NK-92 (cell line): ENCODE results near the gene VAC14.
"Not testable (repeated sequence)": the region's sequence is repeated elsewhere in the genome, so short reads cannot be mapped to it uniquely, and the experiment has no call there.

Source experiments
- DNase-seq: peaks from one replicate; lab custom pipeline; 2025; ENCODE audit not compliant: unreplicated experiment; lab: John Stamatoyannopoulos, UW

VAC14 gene

DNA sequence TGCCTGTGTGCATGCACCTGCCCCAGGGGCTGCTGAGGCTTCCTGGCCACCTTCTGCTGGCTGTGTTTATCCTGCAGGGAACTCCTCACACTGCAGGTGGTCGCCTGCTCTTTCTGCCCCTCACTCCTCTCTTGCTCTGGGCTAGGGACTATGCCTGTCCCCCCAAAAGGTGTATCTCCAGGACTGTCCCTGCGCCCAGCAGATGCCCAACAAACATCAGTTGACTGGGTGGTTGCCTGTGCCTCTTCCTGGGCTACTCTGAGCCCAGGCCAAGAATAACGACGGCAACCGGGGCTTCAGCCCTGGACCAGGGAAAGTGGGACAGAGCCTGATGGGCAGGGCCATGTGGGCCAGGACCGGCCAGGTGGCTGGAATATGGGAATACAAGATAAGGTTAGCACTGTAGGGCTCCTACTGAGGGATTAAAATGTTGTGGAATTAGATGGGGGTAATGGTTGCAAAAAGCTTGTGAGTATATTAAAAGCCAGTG lies 55.4 kb downstream of the VAC14 start:
- DNase-seq = no peak

DNA sequence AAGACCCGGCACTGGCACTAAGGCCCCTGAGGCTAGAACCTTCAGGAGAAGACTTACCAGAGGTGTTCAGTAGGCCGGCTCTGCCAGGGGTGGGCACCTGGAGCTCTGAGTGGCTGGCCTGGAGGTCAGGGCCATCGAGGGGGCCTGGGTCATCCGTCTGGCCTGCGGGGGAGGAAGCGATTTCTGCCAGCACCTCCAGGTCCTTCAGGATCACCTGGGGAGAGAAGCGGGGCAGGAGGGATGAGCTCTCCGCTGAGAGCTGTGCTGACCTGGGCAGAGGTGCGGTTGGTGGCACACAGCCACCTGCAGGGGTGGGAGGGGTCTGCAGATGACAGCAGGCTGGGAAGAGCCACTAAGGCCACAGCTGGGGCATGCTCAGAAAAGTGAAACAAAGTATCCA lies 56.6 kb downstream of the VAC14 start:
- DNase-seq = no peak

DNA sequence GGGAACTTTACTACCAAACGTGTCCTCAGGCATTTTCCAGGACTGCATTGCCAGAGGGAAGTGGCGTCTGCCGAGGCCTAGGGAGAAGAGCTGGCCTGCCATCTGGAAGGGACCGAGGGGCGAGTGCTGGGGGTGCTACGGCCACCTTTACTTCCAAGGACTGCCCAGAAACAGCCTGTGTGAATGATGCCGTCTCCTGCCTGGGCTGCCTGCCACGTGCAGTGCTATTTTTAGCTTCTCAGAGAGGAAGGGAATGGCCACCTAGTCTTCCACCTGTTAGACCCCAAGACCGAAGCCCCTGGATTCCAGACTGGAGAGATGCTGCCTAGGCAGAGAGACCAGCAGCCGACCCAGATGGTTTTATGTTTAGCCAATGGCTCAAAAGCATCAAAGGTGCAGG lies 57.2 kb downstream of the VAC14 start:
- no peak for DNase-seq

GRCh38 chr16:70742967-70743366 lies 58.0 kb downstream of the VAC14 start:
- not testable (repeated sequence) for DNase-seq

DNA sequence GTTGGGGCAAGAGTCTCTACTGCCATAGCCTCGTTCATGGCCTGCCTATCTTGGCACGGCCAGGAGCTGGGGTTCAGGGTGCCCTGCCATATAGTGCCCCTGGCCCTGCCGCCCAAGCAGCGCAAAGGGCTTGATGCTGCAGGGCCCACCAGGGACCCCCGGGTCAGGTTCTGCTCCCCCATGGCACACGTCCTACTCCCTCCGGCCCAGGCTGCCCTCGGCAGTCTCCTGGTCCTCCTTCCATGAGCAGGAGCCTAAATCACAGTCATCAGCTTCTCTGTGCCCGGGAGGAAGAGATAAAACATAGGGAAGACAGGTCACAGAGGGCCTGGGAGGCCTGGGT lies 59.2 kb downstream of the VAC14 start:
- DNase-seq = no peak

DNA sequence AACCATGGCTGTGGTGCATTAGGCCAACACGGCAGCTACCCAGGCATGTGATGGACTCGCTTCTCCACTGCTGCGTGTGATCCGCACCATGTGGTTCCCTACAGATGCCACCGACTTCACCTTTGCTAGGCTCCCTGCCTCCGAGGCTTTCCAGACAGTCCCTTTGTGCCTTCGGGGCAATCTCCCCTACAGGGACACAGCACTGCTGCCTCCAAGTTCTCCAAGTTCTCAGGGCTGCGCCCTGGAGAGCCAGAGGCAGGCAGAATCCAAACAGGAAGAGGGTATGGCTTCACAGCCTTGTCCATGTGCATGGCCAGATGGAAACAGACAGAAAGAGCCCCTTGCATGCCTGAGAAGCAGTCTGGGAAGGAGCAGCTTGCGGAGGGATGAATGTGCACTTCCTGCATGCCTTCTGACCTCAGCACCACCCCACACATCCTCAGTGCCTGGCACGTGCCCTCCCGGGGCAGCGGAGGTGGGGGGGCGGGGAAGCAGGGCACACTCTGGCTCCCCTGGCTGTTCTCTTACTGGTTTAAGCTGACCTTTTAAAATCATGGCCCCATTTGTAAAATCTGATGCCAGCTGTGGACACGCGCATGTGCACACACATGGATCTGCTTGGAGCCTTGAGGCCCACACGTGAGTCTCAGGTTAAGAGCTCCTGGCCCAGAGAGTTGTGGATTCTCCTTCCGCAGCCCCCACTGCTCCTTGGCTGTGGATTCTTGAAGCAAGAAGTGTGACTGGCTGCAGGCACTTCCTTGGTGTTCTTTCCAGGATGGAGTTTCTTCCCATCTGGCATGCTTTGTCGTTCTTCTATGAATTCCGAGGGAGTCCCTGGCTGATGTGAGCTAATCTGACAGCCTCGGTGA lies 59.8 kb downstream of the VAC14 start:
- DNase-seq = no peak

DNA sequence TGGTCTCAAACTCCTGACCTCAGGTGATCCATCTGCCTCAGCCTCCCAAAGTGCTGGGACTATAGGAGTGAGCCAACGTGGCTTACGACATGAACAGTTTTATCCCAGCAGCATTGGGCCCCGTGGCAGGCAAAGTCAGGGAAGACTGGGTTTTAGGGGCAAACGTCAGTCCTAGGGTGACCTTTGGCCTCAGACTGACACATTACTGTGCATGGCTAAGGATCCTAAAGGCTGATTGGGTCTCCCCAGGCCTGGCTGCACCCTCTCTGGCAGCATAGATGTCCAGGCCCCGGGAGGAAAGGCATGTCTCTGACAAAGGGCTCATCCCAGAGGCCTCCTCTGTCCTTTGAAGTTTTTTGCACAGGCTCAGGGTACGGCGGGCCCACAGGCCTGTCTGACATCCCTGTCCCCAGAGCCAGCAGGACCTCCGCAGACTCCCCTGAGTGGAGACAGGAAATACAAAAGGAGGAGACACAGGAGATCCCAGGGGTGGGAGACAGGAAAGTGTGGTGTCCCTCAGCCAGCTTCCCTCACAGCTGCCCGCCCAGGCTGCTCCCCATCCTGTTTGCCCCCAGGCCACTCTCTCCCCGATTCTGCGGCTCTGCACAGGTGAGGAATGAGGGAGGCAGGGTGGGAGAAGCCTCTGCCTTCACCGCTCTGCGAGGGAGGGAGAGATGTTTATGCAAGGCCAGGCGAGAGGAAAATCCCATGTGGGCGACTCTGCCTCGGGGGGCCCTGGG lies 60.6 kb downstream of the VAC14 start:
- DNase-seq = no peak

GRCh38 chr16:70739389-70739788 lies 61.6 kb downstream of the VAC14 start:
- DNase-seq = no peak

- DNase-seq = no peak
These were observed 62.6 kb downstream of the VAC14 start for GRCh38 chr16:70738083-70738977.

DNA sequence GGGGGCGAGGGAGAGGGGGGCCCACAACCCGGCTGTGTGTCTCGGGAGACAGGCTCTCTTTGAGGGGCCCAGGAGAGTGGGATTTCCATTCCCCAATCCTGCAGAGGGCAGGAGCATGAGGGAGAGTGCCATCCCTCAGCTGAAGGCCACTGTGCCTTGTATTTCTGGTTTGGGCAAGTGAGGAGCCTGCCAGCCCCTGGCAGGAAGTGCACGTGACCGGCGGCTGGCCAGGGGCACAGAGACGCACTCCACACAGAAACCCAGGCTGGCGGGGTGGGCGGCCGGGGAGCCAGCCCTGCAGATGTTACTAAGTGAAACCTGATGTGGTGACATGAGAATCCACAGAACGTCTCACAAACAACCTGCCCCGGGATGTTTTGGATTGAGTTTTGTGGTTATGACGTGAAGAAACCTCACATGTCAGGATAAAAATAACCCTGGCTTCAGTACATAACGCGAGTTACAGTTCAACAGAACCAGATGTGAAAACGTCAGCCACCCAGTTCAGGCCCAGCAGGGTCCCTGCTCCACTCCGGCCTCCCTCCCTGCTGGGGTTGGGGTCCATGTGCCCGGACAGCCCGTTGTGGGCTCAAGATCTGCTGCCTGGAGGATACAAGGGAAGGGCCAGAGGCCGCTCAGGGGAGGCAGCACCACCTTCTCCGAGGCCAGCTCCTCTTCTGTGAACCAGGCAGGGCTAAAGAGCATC lies 63.4 kb downstream of the VAC14 start:
- peak; percentile 24 for DNase-seq

DNA sequence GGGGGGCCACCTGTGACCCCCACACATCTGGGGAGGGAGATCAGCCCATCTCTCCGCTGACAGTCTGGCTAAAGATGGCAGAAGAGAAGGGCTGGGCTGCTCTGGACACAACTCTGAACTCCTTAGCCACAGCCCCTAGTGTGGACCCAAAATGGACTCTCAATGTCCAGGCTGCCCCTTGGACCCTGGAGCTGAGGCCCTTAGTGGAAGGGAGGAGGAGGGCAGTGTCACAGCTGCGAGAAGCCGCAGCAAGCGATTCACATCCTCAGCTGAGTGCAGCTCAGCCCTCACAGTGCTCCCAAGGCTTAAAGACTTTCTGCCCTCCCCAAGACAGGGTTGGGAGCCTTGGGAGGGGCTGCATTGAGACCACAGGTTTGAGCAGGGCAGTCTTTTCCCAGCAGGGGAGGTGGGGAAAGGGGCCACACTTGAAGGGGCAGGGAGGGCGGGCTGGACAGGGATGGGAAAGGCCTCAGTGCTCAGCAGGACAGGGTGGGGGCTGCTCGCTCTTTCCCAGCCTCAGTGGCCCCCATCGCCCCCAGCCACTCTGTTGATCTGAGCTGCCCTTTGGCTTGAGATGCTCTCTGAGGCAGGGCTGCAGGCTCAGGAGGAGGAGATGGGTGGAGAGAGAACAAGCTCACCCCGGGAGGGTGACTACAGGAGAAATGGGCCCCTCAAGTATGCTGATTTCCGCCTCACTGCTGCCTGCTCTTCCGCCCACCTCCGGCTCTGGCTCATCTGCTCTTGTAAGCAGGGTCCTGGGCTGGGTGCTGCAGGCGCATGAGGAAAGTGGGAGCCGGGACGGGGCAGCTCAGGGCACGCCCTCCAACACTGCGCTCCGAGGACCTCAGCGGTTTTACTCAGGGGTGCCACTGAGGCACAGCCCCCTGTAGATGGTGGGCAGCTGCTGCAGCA lies 64.2 kb downstream of the VAC14 start:
- DNase-seq = no peak

DNA sequence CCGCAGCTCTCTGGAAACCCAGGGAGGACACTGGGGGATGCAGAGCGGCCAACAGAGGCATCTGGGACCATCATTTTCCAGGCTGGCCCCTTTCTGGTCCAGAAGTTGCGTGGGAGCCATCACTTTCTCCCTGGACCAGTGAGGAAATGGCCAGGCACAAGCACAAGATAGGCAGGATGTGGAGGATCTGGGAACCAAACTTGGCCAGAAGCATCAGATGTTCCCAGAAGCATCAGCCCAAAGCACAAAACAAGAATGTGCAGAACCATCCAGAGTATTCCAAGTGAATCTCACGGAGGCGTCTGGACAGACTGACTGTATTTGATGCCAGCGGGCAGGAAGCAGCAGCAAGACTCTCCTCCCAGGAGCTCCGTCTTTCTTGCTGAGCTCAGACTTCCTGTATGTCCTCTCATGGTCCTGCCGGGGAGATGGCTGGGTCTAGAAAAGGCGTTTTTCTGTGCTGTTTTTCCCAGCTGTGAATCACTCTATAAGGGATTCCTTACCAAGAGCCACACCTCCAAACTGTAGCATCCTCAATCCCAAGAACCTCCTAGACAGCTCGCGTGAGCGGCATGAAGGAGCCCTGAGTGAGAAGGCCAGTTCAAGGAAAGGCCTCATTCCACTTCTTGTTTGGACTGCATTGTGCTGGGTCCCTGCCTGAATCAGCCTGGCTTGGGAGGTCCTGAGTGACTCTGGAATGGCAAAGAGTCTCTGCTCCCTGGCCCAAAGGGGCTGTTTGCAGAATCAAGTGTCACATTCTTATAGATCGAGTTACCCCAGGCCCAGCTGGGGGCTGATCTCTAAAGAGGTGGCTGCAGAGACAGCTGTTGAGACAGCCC lies 65.6 kb downstream of the VAC14 start:
- DNase-seq = no peak

DNA sequence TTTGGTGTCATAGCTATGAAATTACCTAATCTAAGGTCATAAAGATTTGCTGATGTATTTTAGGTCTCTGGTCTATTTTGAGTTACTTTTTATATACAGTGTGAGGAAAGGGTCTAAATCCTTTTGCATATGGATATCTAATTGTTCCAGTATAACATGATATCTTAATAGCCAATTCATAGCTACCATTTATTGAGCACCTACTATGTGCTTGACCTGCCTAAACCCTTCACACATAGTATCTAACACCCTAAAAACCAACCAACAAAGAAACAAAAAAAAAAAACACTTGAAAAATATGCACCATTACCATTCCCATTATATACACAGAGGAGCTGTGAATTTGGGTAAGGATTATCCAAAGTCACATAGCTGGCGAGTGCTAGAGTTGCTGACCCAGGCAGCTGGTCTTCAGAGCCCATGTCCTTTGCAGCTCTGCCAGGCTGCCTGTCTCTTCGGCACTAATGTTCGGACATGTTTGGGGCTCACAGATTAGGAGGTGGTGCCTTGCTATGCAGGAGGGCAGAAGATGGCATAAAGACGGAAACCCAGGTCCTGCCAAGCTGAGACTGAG lies 66.3 kb downstream of the VAC14 start:
- no peak for DNase-seq

DNA sequence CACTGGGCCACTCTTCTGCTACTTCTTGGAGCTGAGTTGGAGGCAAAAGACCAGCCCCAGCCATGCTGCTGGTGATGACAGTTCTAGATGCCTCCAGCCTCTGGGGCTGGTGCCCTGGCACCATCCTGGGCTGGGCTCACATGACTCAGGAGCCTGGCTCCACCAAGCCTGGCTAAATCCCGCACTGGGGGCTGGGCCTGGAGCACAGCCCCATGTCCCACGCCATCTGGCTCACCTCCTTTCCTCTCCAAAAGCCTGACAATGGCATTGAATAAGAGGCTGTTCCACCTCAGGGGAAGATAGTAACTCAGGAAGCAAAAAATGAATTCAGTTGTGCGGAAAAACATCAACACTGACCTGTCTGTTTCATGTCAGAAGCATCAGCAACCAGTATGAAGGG lies 70.0 kb downstream of the VAC14 start:
- no peak for DNase-seq

DNA sequence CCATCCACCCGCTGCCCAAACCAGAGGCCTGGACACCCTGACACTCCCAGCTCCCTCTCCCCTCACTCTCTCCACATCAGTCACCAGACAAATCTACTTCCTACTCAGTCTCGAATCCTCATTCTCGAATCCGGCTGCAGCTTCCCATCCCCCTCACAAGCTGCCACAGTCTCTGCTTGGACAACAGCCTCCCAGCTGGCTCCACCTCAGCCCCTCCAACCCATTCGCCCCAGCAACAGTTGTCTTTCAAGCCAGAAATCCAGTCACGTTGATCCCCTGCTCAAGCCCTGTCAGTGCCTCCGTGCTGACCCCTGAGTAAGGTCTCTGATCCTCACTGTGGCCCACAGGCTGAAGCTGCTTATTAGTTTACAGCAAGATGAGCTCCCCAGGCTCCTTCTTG lies 70.9 kb downstream of the VAC14 start:
- no peak for DNase-seq

- no peak for DNase-seq
These were observed 71.7 kb downstream of the VAC14 start for GRCh38 chr16:70729292-70729691.

GRCh38 chr16:70728150-70728549 lies 72.8 kb downstream of the VAC14 start:
- no peak for DNase-seq

DNA sequence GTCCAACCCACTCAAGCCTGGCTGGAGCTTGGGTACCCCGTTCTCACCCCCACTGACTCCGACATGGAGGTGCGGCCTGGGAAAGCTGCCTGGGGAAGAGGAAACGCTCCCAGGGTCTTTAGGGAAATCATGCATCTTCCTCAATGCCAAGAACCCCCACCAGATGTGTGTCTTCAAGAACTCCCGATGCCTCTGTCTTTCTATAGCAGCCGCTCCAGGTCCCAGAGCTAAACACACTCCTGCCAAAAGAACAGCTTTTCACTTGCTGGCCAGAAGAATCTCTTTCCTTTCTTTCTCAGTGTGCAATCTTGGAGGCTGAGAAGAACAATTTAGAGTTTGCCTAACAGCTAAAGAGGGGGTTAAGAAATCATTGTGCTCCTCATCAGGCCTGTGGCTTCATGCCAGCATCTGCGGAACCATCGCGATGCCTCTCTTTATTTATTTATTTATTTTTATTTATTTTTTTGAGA lies 74.0 kb downstream of the VAC14 start:
- DNase-seq = no peak
